Spinal cord (tissue), 10 donors: ENCODE data around the gene RASGRP1. TPM values are rescaled to one million over a fixed set of nuclear protein-coding genes. Genes with fewer than 3 reads are reported as not detected.

Source experiments
- DNase-seq, 6 donors: peaks; one replicate each; pipeline versions ENCODE4 v3.0.0 to v3.0.0-alpha.2; 2013 to 2015; ENCODE audit warnings: low spot score in 6 of 6, low read depth in 4 of 6
- H3K27ac ChIP-seq: one replicate; pipeline ENCODE4 v1.5.1; 2013; ENCODE audit warnings: low read depth, low read length, control low read depth
- H3K27me3 ChIP-seq: one replicate; pipeline ENCODE4 v1.6.1; 2013; ENCODE audit warnings: low read length; ENCODE audit not compliant: control insufficient read depth, insufficient read depth
- H3K36me3 ChIP-seq: one replicate; pipeline ENCODE4 v1.6.1; 2013; ENCODE audit warnings: low read length; ENCODE audit not compliant: control insufficient read depth, insufficient read depth
- H3K4me1 ChIP-seq: one replicate; pipeline ENCODE4 v1.6.1; 2013; ENCODE audit warnings: low read length; ENCODE audit not compliant: control insufficient read depth, insufficient read depth
- H3K4me3 ChIP-seq: one replicate; pipeline ENCODE4 v1.5.1; 2013; ENCODE audit warnings: low read depth, low read length, control low read depth
- H3K9me3 ChIP-seq: one replicate; pipeline ENCODE4 v1.6.1; 2013; ENCODE audit warnings: low read length; ENCODE audit not compliant: control insufficient read depth, insufficient read depth
- WGBS: methylation state at CpG from one replicate; pipeline ENCODE4 v1.1.5; 2013; ENCODE audit warnings: missing lambda C conversion rate; ENCODE audit not compliant: insufficient coverage; 5-methylcytosine and 5-hydroxymethylcytosine counted together
- polyA plus RNA-seq, 2 donors: library from polyadenylated mRNA; unstranded; fragments of 120-200 nt; gene quantifications; one replicate each; pipeline ENCODE4 v1.2.1, GENCODE V29; 2013; ENCODE audit not compliant: insufficient read length in 2 of 2
- total RNA-seq, 2 donors: library from RNA; depleted of rRNA in 1 of 2; stranded (reverse); fragments of 120-200 nt in 1 of 2; fragments of >200 nt in 1 of 2; gene quantifications; one replicate each; pipeline versions ENCODE4 v1.2.3 to v1.2.4, GENCODE V29; 2013 to 2014
- donor health status: healthy.

The RASGRP1 gene
- total and polyA plus RNA-seq, 4 donors, result 3.3 to 6.0 (median 4.2) TPM

- no peak for DNase-seq
- no peak overlapping the region for H3K27ac ChIP-seq
- no peak overlapping the region for H3K4me3 ChIP-seq
- no peaks in the 10 kb centered on the region for H3K36me3 ChIP-seq
- H3K9me3 ChIP-seq, result no peaks in the 10 kb centered on the region
- WGBS, result 82% methylated on average over 2 of the region's 4 CpGs
- no peaks in the 10 kb centered on the region for H3K27me3 ChIP-seq
- peaks cover 3% of the 10 kb centered on the region for H3K4me1 ChIP-seq
These were observed 33.1 kb downstream of the RASGRP1 start for GRCh38 chr15:38531509-38531908.

- Histone ChIP-seq H3K36me3 (no peaks in the 10 kb centered on the region), H3K4me3 (no peak overlapping the region), H3K27ac (no peak overlapping the region), H3K9me3 (no peaks in the 10 kb centered on the region), H3K27me3 (no peaks in the 10 kb centered on the region), H3K4me1 (no peaks in the 10 kb centered on the region)
- DNase-seq, result no peak
- no CpG with 5 or more reads among the region's 1 CpG for WGBS
These were observed 34.5 kb downstream of the RASGRP1 start for GRCh38 chr15:38530113-38530512.

GRCh38 chr15:38528294-38528693 is 36.3 kb downstream of the RASGRP1 start:
- Histone ChIP-seq H3K27ac (no peak overlapping the region), H3K4me3 (no peak overlapping the region), H3K9me3 (no peaks in the 10 kb centered on the region), H3K4me1 (no peaks in the 10 kb centered on the region), H3K36me3 (no peaks in the 10 kb centered on the region), H3K27me3 (no peaks in the 10 kb centered on the region)
- no peak for DNase-seq
- no CpG with 5 or more reads among the region's 1 CpG for WGBS

- H3K4me3 ChIP-seq, result no peak overlapping the region
- no peaks in the 10 kb centered on the region for H3K36me3 ChIP-seq
- WGBS, result 98% methylated on average over 2 of the region's 2 CpGs
- no peak for DNase-seq
- no peaks in the 10 kb centered on the region for H3K27me3 ChIP-seq
- no peak overlapping the region for H3K27ac ChIP-seq
- peaks cover 3% of the 10 kb centered on the region for H3K4me1 ChIP-seq
- no peaks in the 10 kb centered on the region for H3K9me3 ChIP-seq
These were observed 38.5 kb downstream of the RASGRP1 start for GRCh38 chr15:38526158-38526557.

- no peaks in the 10 kb centered on the region for H3K9me3 ChIP-seq
- no peaks in the 10 kb centered on the region for H3K27me3 ChIP-seq
- H3K27ac ChIP-seq, result no peak overlapping the region
- 97% methylated on average over 5 of the region's 6 CpGs for WGBS
- DNase-seq, result no peak
- peaks cover 3% of the 10 kb centered on the region for H3K4me1 ChIP-seq
- H3K4me3 ChIP-seq, result no peak overlapping the region
- H3K36me3 ChIP-seq, result no peaks in the 10 kb centered on the region
These were observed 39.1 kb downstream of the RASGRP1 start for GRCh38 chr15:38525489-38525888.

GRCh38 chr15:38524156-38524555 is 40.5 kb downstream of the RASGRP1 start:
- H3K9me3 ChIP-seq, result no peaks in the 10 kb centered on the region
- 97% methylated on average over 4 of the region's 5 CpGs for WGBS
- H3K4me3 ChIP-seq, result no peak overlapping the region

GRCh38 chr15:38522922-38523321 is 41.7 kb downstream of the RASGRP1 start:
- no peak for DNase-seq
- Histone ChIP-seq H3K36me3 (no peaks in the 10 kb centered on the region), H3K4me1 (peaks cover 3% of the 10 kb centered on the region), H3K27me3 (no peaks in the 10 kb centered on the region), H3K9me3 (no peaks in the 10 kb centered on the region), H3K4me3 (no peak overlapping the region), H3K27ac (no peak overlapping the region)
- 65% methylated on average over 3 of the region's 4 CpGs for WGBS

More at GRCh38 chr15:38524156-38524555, 40.5 kb downstream of the RASGRP1 start:
- Histone ChIP-seq H3K4me1 (peaks cover 3% of the 10 kb centered on the region), H3K27me3 (no peaks in the 10 kb centered on the region), H3K27ac (no peak overlapping the region), H3K36me3 (no peaks in the 10 kb centered on the region)
- DNase-seq, result no peak

- no peaks in the 10 kb centered on the region for H3K27me3 ChIP-seq
- no peaks in the 10 kb centered on the region for H3K36me3 ChIP-seq
- no peak overlapping the region for H3K4me3 ChIP-seq
- 48% methylated on average over 4 of the region's 5 CpGs for WGBS
- no peak overlapping the region for H3K27ac ChIP-seq
- DNase-seq, result peak in 2 of 6 donors; percentile 15 to 20
- peaks cover 3% of the 10 kb centered on the region for H3K4me1 ChIP-seq
- no peaks in the 10 kb centered on the region for H3K9me3 ChIP-seq
These were observed 43.3 kb downstream of the RASGRP1 start for GRCh38 chr15:38521316-38521715.

- Histone ChIP-seq H3K4me3 (no peak overlapping the region), H3K27me3 (no peaks in the 10 kb centered on the region), H3K9me3 (no peaks in the 10 kb centered on the region), H3K4me1 (peaks cover 3% of the 10 kb centered on the region), H3K36me3 (no peaks in the 10 kb centered on the region), H3K27ac (no peak overlapping the region)
- peak in 4 of 6 donors; percentile 15 to 64 (median 28) for DNase-seq
- 10% methylated on average over 2 of the region's 3 CpGs for WGBS
These were observed 44.6 kb downstream of the RASGRP1 start for GRCh38 chr15:38520035-38520434.

GRCh38 chr15:38518084-38518483 is 46.5 kb downstream of the RASGRP1 start:
- WGBS, result 83% methylated on average over 1 of the region's 4 CpGs
- Histone ChIP-seq H3K4me3 (no peak overlapping the region), H3K4me1 (peaks cover 3% of the 10 kb centered on the region), H3K27ac (no peak overlapping the region), H3K27me3 (no peaks in the 10 kb centered on the region), H3K9me3 (no peaks in the 10 kb centered on the region), H3K36me3 (no peaks in the 10 kb centered on the region)
- no peak for DNase-seq
